ENCODE data around the gene TP53AIP1.

GRCh38 chr11:128924104-128924503, 18.6 kb downstream of the TP53AIP1 start:
- TF ChIP-seq, protein P1, sequence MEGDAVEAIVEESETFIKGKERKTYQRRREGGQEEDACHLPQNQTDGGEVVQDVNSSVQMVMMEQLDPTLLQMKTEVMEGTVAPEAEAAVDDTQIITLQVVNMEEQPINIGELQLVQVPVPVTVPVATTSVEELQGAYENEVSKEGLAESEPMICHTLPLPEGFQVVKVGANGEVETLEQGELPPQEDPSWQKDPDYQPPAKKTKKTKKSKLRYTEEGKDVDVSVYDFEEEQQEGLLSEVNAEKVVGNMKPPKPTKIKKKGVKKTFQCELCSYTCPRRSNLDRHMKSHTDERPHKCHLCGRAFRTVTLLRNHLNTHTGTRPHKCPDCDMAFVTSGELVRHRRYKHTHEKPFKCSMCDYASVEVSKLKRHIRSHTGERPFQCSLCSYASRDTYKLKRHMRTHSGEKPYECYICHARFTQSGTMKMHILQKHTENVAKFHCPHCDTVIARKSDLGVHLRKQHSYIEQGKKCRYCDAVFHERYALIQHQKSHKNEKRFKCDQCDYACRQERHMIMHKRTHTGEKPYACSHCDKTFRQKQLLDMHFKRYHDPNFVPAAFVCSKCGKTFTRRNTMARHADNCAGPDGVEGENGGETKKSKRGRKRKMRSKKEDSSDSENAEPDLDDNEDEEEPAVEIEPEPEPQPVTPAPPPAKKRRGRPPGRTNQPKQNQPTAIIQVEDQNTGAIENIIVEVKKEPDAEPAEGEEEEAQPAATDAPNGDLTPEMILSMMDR (IDR thresholded peaks at IDR 0.05) = no peak
- TF ChIP-seq POLR2A (IDR thresholded peaks at IDR 0.05) = no peak

Measured in sigmoid colon (tissue), 3 donors.